ENCODE results near the gene PAPPA2. TPM values are rescaled to one million over a fixed set of nuclear protein-coding genes. Genes with fewer than 3 reads are reported as not detected.

PAPPA2 gene
- total RNA-seq, 1 donor from 2014 or later = 0.50 TPM

- Histone ChIP-seq H3K27me3 (ENCODE audit: low read depth) (no peaks in the 10 kb centered on the region), H3K4me3 (no peak overlapping the region), H3K27ac (no peak overlapping the region), H3K4me1 (no peaks in the 10 kb centered on the region), H3K9me3 (no peaks in the 10 kb centered on the region), H3K36me3 (no peaks in the 10 kb centered on the region)
- intact Hi-C loops (cut with DNase I) = no loop called here
- TF ChIP-seq CTCF (IDR thresholded peaks at IDR 0.05) = peak; percentile 79
- DNase-seq (peak; percentile 67), ATAC-seq (peak; percentile 60 to 79)
Observed at GRCh38 chr1:176880955-176881595, 418.1 kb downstream of the PAPPA2 start.

- Histone ChIP-seq H3K4me3 (no peak overlapping the region), H3K27ac (no peak overlapping the region), H3K4me1 (no peaks in the 10 kb centered on the region), H3K27me3 (ENCODE audit: low read depth) (peaks cover 3% of the 10 kb centered on the region), H3K36me3 (no peaks in the 10 kb centered on the region), H3K9me3 (no peaks in the 10 kb centered on the region)
- no peak for DNase-seq
- intact Hi-C loops (cut with DNase I) = no loop called here
- TF ChIP-seq CTCF (IDR thresholded peaks at IDR 0.05) = no peak
- ATAC-seq = no peak
Observed at GRCh38 chr1:176884286-176884685, 421.3 kb downstream of the PAPPA2 start.

- DNase-seq (no peak), ATAC-seq (no peak)
- intact Hi-C loops (cut with DNase I) = no loop called here
- peaks cover 3% of the 10 kb centered on the region for H3K27me3 ChIP-seq (ENCODE audit: low read depth)
- H3K27ac ChIP-seq = no peak overlapping the region
- no peak overlapping the region for H3K4me3 ChIP-seq
- no peaks in the 10 kb centered on the region for H3K4me1 ChIP-seq
- TF ChIP-seq CTCF (IDR thresholded peaks at IDR 0.05) = no peak
- H3K9me3 ChIP-seq = no peaks in the 10 kb centered on the region
- H3K36me3 ChIP-seq = no peaks in the 10 kb centered on the region
Observed at GRCh38 chr1:176884911-176885310, 421.9 kb downstream of the PAPPA2 start.

GRCh38 chr1:176885341-176885740 lies 422.4 kb downstream of the PAPPA2 start:
- no peaks in the 10 kb centered on the region for H3K9me3 ChIP-seq
- no peaks in the 10 kb centered on the region for H3K4me1 ChIP-seq
- peaks cover 7% of the 10 kb centered on the region for H3K27me3 ChIP-seq (ENCODE audit: low read depth)
- ATAC-seq (no peak), DNase-seq (no peak)
- no peak overlapping the region for H3K27ac ChIP-seq
- intact Hi-C loops (cut with DNase I) = no loop called here
- no peak for TF ChIP-seq CTCF (IDR thresholded peaks at IDR 0.05)
- no peak overlapping the region for H3K4me3 ChIP-seq
- H3K36me3 ChIP-seq = no peaks in the 10 kb centered on the region

GRCh38 chr1:176885751-176886150 lies 422.8 kb downstream of the PAPPA2 start:
- ATAC-seq = no peak
- Histone ChIP-seq H3K27ac (no peak overlapping the region), H3K36me3 (no peaks in the 10 kb centered on the region), H3K9me3 (no peaks in the 10 kb centered on the region), H3K4me1 (no peaks in the 10 kb centered on the region), H3K27me3 (ENCODE audit: low read depth) (peaks cover 8% of the 10 kb centered on the region), H3K4me3 (no peak overlapping the region)
- no peak for TF ChIP-seq CTCF (IDR thresholded peaks at IDR 0.05)
- DNase-seq = no peak
- intact Hi-C loops (cut with DNase I) = no loop called here

All from lower lobe of right lung (tissue), 2 donors.